ENCODE data around the gene OPCML. TPM values are rescaled to one million over a fixed set of nuclear protein-coding genes. Genes with fewer than 3 reads are reported as not detected.

OPCML gene
- total and polyA plus RNA-seq, 4 donors, result under 0.01 to 0.01 TPM; not detected in 2

DNA sequence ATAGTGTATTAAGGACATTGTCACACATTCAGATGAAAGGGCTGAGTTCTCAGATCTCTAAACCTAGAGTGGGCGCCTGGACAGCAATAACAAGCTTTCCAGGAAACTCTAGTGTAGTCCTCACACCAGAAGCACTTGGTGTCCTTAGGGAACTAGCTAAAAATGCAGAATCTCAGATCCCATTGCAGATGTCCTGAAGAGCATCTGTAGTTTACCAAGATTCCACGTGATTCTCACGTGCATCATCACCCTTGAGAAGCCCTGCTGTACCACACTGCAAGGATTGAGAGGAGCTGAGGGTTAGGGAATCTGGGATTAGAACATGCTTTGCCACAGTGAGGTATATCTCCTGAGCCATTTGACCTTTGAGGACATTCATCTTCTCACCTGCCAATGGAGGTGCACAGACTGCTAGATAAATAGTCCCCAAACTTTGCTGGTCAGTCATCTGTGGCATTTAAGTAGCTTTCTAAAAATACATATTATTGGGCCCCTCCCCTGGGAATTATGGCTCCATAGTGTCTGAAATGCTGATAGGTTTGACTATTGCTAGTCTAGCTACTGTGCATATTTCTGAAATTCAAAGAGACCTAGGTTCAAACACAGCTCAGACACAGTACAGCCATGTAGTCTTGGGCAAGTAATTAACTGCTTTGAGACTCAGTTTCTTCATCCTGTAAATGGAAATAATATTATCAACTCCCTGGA, 1068.9 kb downstream of the OPCML start:
- WGBS, result 72% methylated on average over 3 of the region's 3 CpGs
- H3K9me3 ChIP-seq (ENCODE audit: control insufficient read depth in 4 of 4, low read length in 3 of 4), result peaks cover 0 to 2% (median 0%) of the 10 kb centered on the region in 4 donors
- no peak for DNase-seq (ENCODE audit: low spot score)
- H3K9ac ChIP-seq (ENCODE audit: low read depth in 1 of 2, low read length in 2 of 2), result no peak overlapping the region
- no peak overlapping the region for H3K27ac ChIP-seq (ENCODE audit: low read depth in 1 of 2, low read length in 2 of 2)
- no peaks in the 10 kb centered on the region for H3K27me3 ChIP-seq (ENCODE audit: control insufficient read depth in 4 of 4, insufficient read depth in 4 of 4, low read length in 3 of 4)
- no peak overlapping the region for H3K4me3 ChIP-seq (ENCODE audit: low read depth in 1 of 3, low read length in 3 of 3)
- H3K4me1 ChIP-seq (ENCODE audit: control insufficient read depth in 4 of 4, insufficient read depth in 4 of 4, low read length in 3 of 4), result no peaks in the 10 kb centered on the region
- H3K36me3 ChIP-seq (ENCODE audit: control insufficient read depth in 4 of 4, insufficient read depth in 3 of 4, low read depth in 1 of 4, low read length in 3 of 4), result no peaks in the 10 kb centered on the region
- no peak for TF ChIP-seq TAF1 (conservative IDR thresholded peaks at IDR 0.05)
- TF ChIP-seq, protein P1, sequence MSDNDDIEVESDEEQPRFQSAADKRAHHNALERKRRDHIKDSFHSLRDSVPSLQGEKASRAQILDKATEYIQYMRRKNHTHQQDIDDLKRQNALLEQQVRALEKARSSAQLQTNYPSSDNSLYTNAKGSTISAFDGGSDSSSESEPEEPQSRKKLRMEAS (IDR thresholded peaks at IDR 0.05), result no peak
- TF ChIP-seq FOXA1 (IDR thresholded peaks at IDR 0.05), result no peak
- no peak for TF ChIP-seq GABPA (IDR thresholded peaks at IDR 0.05 in 1 of 2, conservative IDR thresholded peaks at IDR 0.05 in 1 of 2)
- no peak for TF ChIP-seq RAD21 (IDR thresholded peaks at IDR 0.05)
- no peak for TF ChIP-seq EGR1 (IDR thresholded peaks at IDR 0.05; ENCODE audit: low read depth in 2 of 2)
- no peak for TF ChIP-seq CTCF (IDR thresholded peaks at IDR 0.05; ENCODE audit: low read depth, low read length, missing input control)
- no peak for TF ChIP-seq RXRA (IDR thresholded peaks at IDR 0.05)

DNA sequence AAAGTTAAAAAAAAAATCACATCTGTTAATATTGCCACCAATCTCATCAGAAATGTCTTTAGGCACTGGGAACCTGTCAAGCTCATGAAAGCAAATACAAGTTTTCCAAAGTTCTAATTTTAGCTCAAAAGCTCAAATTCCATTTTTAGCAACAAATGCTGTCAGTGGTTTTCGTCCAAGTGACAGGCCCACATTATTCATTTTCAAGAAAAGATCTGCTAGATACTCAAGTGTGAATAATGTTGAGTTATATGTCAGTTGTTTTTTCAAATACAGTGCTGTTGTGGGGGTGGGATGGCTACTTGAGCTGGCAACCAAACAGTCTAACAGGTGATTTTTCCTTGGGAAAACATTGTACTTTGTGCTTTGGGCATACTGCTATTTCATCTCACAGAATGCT, 1072.6 kb downstream of the OPCML start:
- WGBS, result 58% methylated on average over 1 of the region's 1 CpG
- no peak overlapping the region for H3K4me3 ChIP-seq (ENCODE audit: low read depth in 1 of 3, low read length in 3 of 3)
- no peaks in the 10 kb centered on the region for H3K4me1 ChIP-seq (ENCODE audit: control insufficient read depth in 4 of 4, insufficient read depth in 4 of 4, low read length in 3 of 4)
- no peaks in the 10 kb centered on the region for H3K27me3 ChIP-seq (ENCODE audit: control insufficient read depth in 4 of 4, insufficient read depth in 4 of 4, low read length in 3 of 4)
- TF ChIP-seq, protein P2, sequence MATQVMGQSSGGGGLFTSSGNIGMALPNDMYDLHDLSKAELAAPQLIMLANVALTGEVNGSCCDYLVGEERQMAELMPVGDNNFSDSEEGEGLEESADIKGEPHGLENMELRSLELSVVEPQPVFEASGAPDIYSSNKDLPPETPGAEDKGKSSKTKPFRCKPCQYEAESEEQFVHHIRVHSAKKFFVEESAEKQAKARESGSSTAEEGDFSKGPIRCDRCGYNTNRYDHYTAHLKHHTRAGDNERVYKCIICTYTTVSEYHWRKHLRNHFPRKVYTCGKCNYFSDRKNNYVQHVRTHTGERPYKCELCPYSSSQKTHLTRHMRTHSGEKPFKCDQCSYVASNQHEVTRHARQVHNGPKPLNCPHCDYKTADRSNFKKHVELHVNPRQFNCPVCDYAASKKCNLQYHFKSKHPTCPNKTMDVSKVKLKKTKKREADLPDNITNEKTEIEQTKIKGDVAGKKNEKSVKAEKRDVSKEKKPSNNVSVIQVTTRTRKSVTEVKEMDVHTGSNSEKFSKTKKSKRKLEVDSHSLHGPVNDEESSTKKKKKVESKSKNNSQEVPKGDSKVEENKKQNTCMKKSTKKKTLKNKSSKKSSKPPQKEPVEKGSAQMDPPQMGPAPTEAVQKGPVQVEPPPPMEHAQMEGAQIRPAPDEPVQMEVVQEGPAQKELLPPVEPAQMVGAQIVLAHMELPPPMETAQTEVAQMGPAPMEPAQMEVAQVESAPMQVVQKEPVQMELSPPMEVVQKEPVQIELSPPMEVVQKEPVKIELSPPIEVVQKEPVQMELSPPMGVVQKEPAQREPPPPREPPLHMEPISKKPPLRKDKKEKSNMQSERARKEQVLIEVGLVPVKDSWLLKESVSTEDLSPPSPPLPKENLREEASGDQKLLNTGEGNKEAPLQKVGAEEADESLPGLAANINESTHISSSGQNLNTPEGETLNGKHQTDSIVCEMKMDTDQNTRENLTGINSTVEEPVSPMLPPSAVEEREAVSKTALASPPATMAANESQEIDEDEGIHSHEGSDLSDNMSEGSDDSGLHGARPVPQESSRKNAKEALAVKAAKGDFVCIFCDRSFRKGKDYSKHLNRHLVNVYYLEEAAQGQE (IDR thresholded peaks at IDR 0.05), result no peak
- TF ChIP-seq RXRA (IDR thresholded peaks at IDR 0.05) (no peak), FOXA2 (IDR thresholded peaks at IDR 0.05) (no peak), TAF1 (conservative IDR thresholded peaks at IDR 0.05) (no peak), HNF4G (IDR thresholded peaks at IDR 0.05) (no peak), EGR1 (IDR thresholded peaks at IDR 0.05; ENCODE audit: low read depth in 2 of 2) (no peak), SP1 (IDR thresholded peaks at IDR 0.05) (no peak), JUND (IDR thresholded peaks at IDR 0.05) (no peak), YY1 (IDR thresholded peaks at IDR 0.05) (no peak), NR2F2 (IDR thresholded peaks at IDR 0.05) (no peak), GABPA (IDR thresholded peaks at IDR 0.05 in 1 of 2, conservative IDR thresholded peaks at IDR 0.05 in 1 of 2) (no peak), HNF4A (conservative IDR thresholded peaks at IDR 0.05) (no peak), RAD21 (IDR thresholded peaks at IDR 0.05) (no peak), FOXA1 (IDR thresholded peaks at IDR 0.05) (no peak), CTCF (IDR thresholded peaks at IDR 0.05; ENCODE audit: low read depth, low read length, missing input control) (no peak)
- TF ChIP-seq, protein P1 (IDR thresholded peaks at IDR 0.05), result no peak
- TF ChIP-seq, protein P3, sequence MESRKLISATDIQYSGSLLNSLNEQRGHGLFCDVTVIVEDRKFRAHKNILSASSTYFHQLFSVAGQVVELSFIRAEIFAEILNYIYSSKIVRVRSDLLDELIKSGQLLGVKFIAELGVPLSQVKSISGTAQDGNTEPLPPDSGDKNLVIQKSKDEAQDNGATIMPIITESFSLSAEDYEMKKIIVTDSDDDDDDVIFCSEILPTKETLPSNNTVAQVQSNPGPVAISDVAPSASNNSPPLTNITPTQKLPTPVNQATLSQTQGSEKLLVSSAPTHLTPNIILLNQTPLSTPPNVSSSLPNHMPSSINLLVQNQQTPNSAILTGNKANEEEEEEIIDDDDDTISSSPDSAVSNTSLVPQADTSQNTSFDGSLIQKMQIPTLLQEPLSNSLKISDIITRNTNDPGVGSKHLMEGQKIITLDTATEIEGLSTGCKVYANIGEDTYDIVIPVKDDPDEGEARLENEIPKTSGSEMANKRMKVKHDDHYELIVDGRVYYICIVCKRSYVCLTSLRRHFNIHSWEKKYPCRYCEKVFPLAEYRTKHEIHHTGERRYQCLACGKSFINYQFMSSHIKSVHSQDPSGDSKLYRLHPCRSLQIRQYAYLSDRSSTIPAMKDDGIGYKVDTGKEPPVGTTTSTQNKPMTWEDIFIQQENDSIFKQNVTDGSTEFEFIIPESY (IDR thresholded peaks at IDR 0.05), result no peak
- TF ChIP-seq, protein P4, sequence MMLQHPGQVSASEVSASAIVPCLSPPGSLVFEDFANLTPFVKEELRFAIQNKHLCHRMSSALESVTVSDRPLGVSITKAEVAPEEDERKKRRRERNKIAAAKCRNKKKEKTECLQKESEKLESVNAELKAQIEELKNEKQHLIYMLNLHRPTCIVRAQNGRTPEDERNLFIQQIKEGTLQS (IDR thresholded peaks at IDR 0.05), result no peak
- H3K36me3 ChIP-seq (ENCODE audit: control insufficient read depth in 4 of 4, insufficient read depth in 3 of 4, low read depth in 1 of 4, low read length in 3 of 4), result no peaks in the 10 kb centered on the region
- no peak overlapping the region for H3K9ac ChIP-seq (ENCODE audit: low read depth in 1 of 2, low read length in 2 of 2)
- no peak overlapping the region for H3K27ac ChIP-seq (ENCODE audit: low read depth in 1 of 2, low read length in 2 of 2)
- H3K9me3 ChIP-seq (ENCODE audit: control insufficient read depth in 4 of 4, low read length in 3 of 4), result peaks cover 0 to 2% (median 0%) of the 10 kb centered on the region in 4 donors
- no peak for DNase-seq (ENCODE audit: low spot score)
